ENCODE measurements around the gene NAA25. TPM values are rescaled to one million over a fixed set of nuclear protein-coding genes. Genes with fewer than 3 reads are reported as not detected.
"Not testable (repeated sequence)": the region's sequence is repeated elsewhere in the genome, so short reads cannot be mapped to it uniquely, and the experiment has no call there.

The NAA25 gene
- total RNA-seq, 4 donors from 2014 or later: 21.1 to 68.6 (median 29.0) TPM

GRCh38 chr12:112013601-112014402, 94.8 kb downstream of the NAA25 start:
- no peak for TF ChIP-seq POLR2AphosphoS5 (IDR thresholded peaks at IDR 0.05)
- no peak for TF ChIP-seq EP300 (IDR thresholded peaks at IDR 0.05)
- TF ChIP-seq CTCF (IDR thresholded peaks at IDR 0.05): peak in 1 of 2 donors; percentile 15
- no peak for TF ChIP-seq POLR2A (IDR thresholded peaks at IDR 0.05)
- peak; percentile 77 to 84 for DNase-seq (ENCODE audit: low spot score in 2 of 2)
- peak overlapping the region; percentile 83 for H3K4me3 ChIP-seq
- H3K9me3 ChIP-seq: no peaks in the 10 kb centered on the region
- no peaks in the 10 kb centered on the region for H3K27me3 ChIP-seq
- 3% methylated on average over 17 of the region's 54 CpGs for WGBS
- peaks cover 50% of the 10 kb centered on the region for H3K4me1 ChIP-seq
- peak overlapping the region; percentile 97 for H3K27ac ChIP-seq
- H3K36me3 ChIP-seq: peaks cover 10% of the 10 kb centered on the region

GRCh38 chr12:112012775-112013600, 95.6 kb downstream of the NAA25 start, which contains the start of the genes ERP29 and TMEM116:
ERP29 (plus strand) TSS chr12:112013426; CDS start chr12:112013466, 40 bp downstream.
TMEM116 (minus strand) TSS chr12:112013165; CDS start chr12:112005270, 7,895 bp downstream.
- WGBS: under 1% methylated on average over 57 of the region's 67 CpGs
- Histone ChIP-seq H3K4me1 (peaks cover 49% of the 10 kb centered on the region), H3K9me3 (no peaks in the 10 kb centered on the region), H3K36me3 (peaks cover 7% of the 10 kb centered on the region), H3K4me3 (peak within 1 kb of the TSS; percentile 83), H3K27ac (peak within 1 kb of the TSS; percentile 97), H3K27me3 (no peaks in the 10 kb centered on the region)
- TF ChIP-seq EP300 (IDR thresholded peaks at IDR 0.05) (no peak), POLR2A (IDR thresholded peaks at IDR 0.05) (peak; percentile 67 to 94), POLR2AphosphoS5 (IDR thresholded peaks at IDR 0.05) (peak; percentile 92 to 93 (median 92)), CTCF (IDR thresholded peaks at IDR 0.05) (peak; percentile 73 to 77)
- peak; percentile 100 for DNase-seq (ENCODE audit: low spot score in 2 of 2)

- Histone ChIP-seq H3K4me3 (peak overlapping the region; percentile 83), H3K4me1 (peaks cover 49% of the 10 kb centered on the region), H3K27ac (peak overlapping the region; percentile 97), H3K36me3 (peaks cover 2% of the 10 kb centered on the region), H3K27me3 (no peaks in the 10 kb centered on the region), H3K9me3 (no peaks in the 10 kb centered on the region)
- TF ChIP-seq POLR2A (IDR thresholded peaks at IDR 0.05) (no peak), POLR2AphosphoS5 (IDR thresholded peaks at IDR 0.05) (no peak), CTCF (IDR thresholded peaks at IDR 0.05) (no peak), EP300 (IDR thresholded peaks at IDR 0.05) (no peak)
- no peak for DNase-seq (ENCODE audit: low spot score in 2 of 2)
- WGBS: 73% methylated on average over 8 of the region's 8 CpGs
Observed at GRCh38 chr12:112011685-112012084, 96.9 kb downstream of the NAA25 start.

- Histone ChIP-seq H3K4me3 (no peak overlapping the region), H3K9me3 (no peaks in the 10 kb centered on the region), H3K36me3 (no peaks in the 10 kb centered on the region), H3K4me1 (peaks cover 56% of the 10 kb centered on the region), H3K27ac (no peak overlapping the region), H3K27me3 (no peaks in the 10 kb centered on the region)
- WGBS: 89% methylated on average over 8 of the region's 8 CpGs
- DNase-seq (ENCODE audit: low spot score in 2 of 2): no peak
- TF ChIP-seq CTCF (IDR thresholded peaks at IDR 0.05): no peak
- no peak for TF ChIP-seq POLR2AphosphoS5 (IDR thresholded peaks at IDR 0.05)
- TF ChIP-seq EP300 (IDR thresholded peaks at IDR 0.05): no peak
- TF ChIP-seq POLR2A (IDR thresholded peaks at IDR 0.05): no peak
Observed at GRCh38 chr12:112010415-112011344, 97.9 kb downstream of the NAA25 start.

- H3K4me1 ChIP-seq: peaks cover 50% of the 10 kb centered on the region
- not testable (repeated sequence) for DNase-seq (ENCODE audit: low spot score in 2 of 2); H3K27me3 ChIP-seq; H3K36me3 ChIP-seq; H3K9me3 ChIP-seq; H3K4me3 ChIP-seq; H3K27ac ChIP-seq
- WGBS: 85% methylated on average over 3 of the region's 3 CpGs
Observed at GRCh38 chr12:112009596-112009995, 99.0 kb downstream of the NAA25 start.
